Liver (tissue), 3 donors: ENCODE data around the gene B3GAT1.

Experiments
- CTCF ChIP-seq: fragments of 150-350 bp; IDR thresholded peaks from 2 replicates; pipeline ENCODE4 v1.5.1; 2017; ENCODE audit warnings: improper control_type of control experiment, low read depth, low read length; ENCODE audit not compliant: missing input control
- RAD21 ChIP-seq, 2 donors: IDR thresholded peaks; 2 replicates each; pipeline ENCODE4 v1.6.1; 2016; ENCODE audit warnings: antibody characterized with exemption in 2 of 2, mild to moderate bottlenecking in 2 of 2
- donor health status: healthy.
- donor health status: healthy.

GRCh38 chr11:134398644-134399292 lies 13.3 kb downstream of the B3GAT1 start:
- TF ChIP-seq RAD21 (IDR thresholded peaks at IDR 0.05) (no peak), CTCF (no peak)
